T follicular helper cell (primary cell): ENCODE measurements around the gene IL1F10.

Source experiments
- DNase-seq: peaks from one replicate; pipeline ENCODE4 v3.0.0-alpha.2; 2020; ENCODE audit warnings: low read depth
- total RNA-seq, 2 experiments: gene quantifications; one replicate each; lab custom pipeline; 2026; lab: John Stamatoyannopoulos, UW

Gene IL1F10
- total RNA-seq, result 0 reads per million in 2 experiments

- no peak for DNase-seq
Observed at GRCh38 chr2:113067681-113068080, at the start of gene IL1F10. IL1F10 (plus strand) TSS chr2:113067970; CDS start chr2:113072739, 4,769 bp downstream.

- no peak for DNase-seq
Observed at GRCh38 chr2:113018509-113018908, 49.3 kb upstream of the IL1F10 start.

- DNase-seq, result no peak
Observed at GRCh38 chr2:113021312-113021711, 46.5 kb upstream of the IL1F10 start.

- DNase-seq, result no peak
Observed at GRCh38 chr2:113024764-113025163, 43.0 kb upstream of the IL1F10 start.

- no peak for DNase-seq
Observed at GRCh38 chr2:113025737-113026136, 42.0 kb upstream of the IL1F10 start.

GRCh38 chr2:113027691-113028090, 40.1 kb upstream of the IL1F10 start:
- no peak for DNase-seq

- DNase-seq, result no peak
Observed at GRCh38 chr2:113028112-113028511, 39.7 kb upstream of the IL1F10 start.

- no peak for DNase-seq
Observed at GRCh38 chr2:113032737-113033136, 35.0 kb upstream of the IL1F10 start.

- no peak for DNase-seq
Observed at GRCh38 chr2:113034016-113034415, 33.8 kb upstream of the IL1F10 start.

- no peak for DNase-seq
Observed at GRCh38 chr2:113036763-113037162, 31.0 kb upstream of the IL1F10 start.

- DNase-seq, result no peak
Observed at GRCh38 chr2:113038291-113038690, 29.5 kb upstream of the IL1F10 start.

GRCh38 chr2:113039158-113039557, 28.6 kb upstream of the IL1F10 start:
- DNase-seq, result no peak

GRCh38 chr2:113039719-113040118, 28.1 kb upstream of the IL1F10 start:
- DNase-seq, result no peak

- no peak for DNase-seq
Observed at GRCh38 chr2:113041871-113042270, 25.9 kb upstream of the IL1F10 start.

- no peak for DNase-seq
Observed at GRCh38 chr2:113046465-113046864, 21.3 kb upstream of the IL1F10 start.

- DNase-seq, result no peak
Observed at GRCh38 chr2:113050921-113051895, 16.6 kb upstream of the IL1F10 start.

GRCh38 chr2:113052396-113052917, 15.3 kb upstream of the IL1F10 start, which contains the start of gene IL36B:
IL36B (minus strand) TSS chr2:113052867.
- DNase-seq, result no peak

GRCh38 chr2:113053666-113054065, 14.1 kb upstream of the IL1F10 start:
- no peak for DNase-seq

- no peak for DNase-seq
Observed at GRCh38 chr2:113054066-113054465, 13.7 kb upstream of the IL1F10 start.

- DNase-seq, result no peak
Observed at GRCh38 chr2:113056521-113056920, 11.2 kb upstream of the IL1F10 start.

- no peak for DNase-seq
Observed at GRCh38 chr2:113057117-113057516, 10.7 kb upstream of the IL1F10 start.

- DNase-seq, result no peak
Observed at GRCh38 chr2:113058411-113058994, 9.3 kb upstream of the IL1F10 start.
